H1 (cell line): ENCODE results near the gene RPL22L1. TPM values are rescaled to one million over a fixed set of nuclear protein-coding genes. Genes with fewer than 3 reads are reported as not detected.
A peak's percentile ranks its signal among the peaks of the same experiment; 100 is the strongest.
"Not testable (repeated sequence)": the region's sequence is repeated elsewhere in the genome, so short reads cannot be mapped to it uniquely, and the experiment has no call there.

Source experiments
- CTCF ChIA-PET: fragments of 300-600 bp; sonication (Branson Sonifier 250); formaldehyde crosslinking; loops from one replicate; lab custom pipeline; 2021; ENCODE audit not compliant: partially characterized antibody; lab: Charles Lee
- POLR2A ChIA-PET: fragments of 300-600 bp; sonication (Branson Sonifier 250); formaldehyde crosslinking; loops from one replicate; lab custom pipeline; 2021; ENCODE audit warnings: inconsistent platforms; ENCODE audit not compliant: partially characterized antibody; lab: Charles Lee
- DNase-seq, 2 experiments: peaks; one replicate each; pipeline versions ENCODE4 v3.0.0 to v3.0.0-alpha.2; 2010 to 2022; ENCODE audit warnings: low spot score in 2 of 2, low read depth in 1 of 2, mixed read lengths in 1 of 2
- FAIRE-seq: peaks from 2 replicates; lab custom pipeline; 2011; peaks lifted over from hg19 to GRCh38; lab: Jason Lieb, UNC
- H2AFZ ChIP-seq: 2 replicates; pipeline ENCODE4 v1.8.1; 2012; ENCODE audit warnings: low read length, inconsistent platforms
- H2AK5ac ChIP-seq: 2 replicates; pipeline ENCODE4 v1.6.1; 2013; ENCODE audit warnings: low read depth, low read length
- H2BK120ac ChIP-seq: replicated peaks from 2 replicates; pipeline ENCODE3; 2013; ENCODE audit warnings: low read depth, low read length, inconsistent platforms
- H2BK12ac ChIP-seq: 2 replicates; pipeline ENCODE4 v1.6.1; 2013; ENCODE audit warnings: low read depth, low read length
- H2BK15ac ChIP-seq: 2 replicates; pipeline ENCODE4 v1.6.1; 2013; ENCODE audit warnings: low read length
- H2BK20ac ChIP-seq: 2 replicates; pipeline ENCODE4 v1.6.1; 2013; ENCODE audit warnings: low read length
- H2BK5ac ChIP-seq: 2 replicates; pipeline ENCODE4 v1.6.1; 2013; ENCODE audit warnings: low read depth, low read length
- H3K14ac ChIP-seq: 2 replicates; pipeline ENCODE4 v1.6.1; 2013; ENCODE audit warnings: inconsistent platforms; ENCODE audit not compliant: insufficient read length
- H3K18ac ChIP-seq: 2 replicates; pipeline ENCODE4 v1.6.1; 2013; ENCODE audit warnings: low read length; ENCODE audit errors: extremely low read depth
- H3K23ac ChIP-seq: 2 replicates; pipeline ENCODE4 v1.6.1; 2013; ENCODE audit warnings: inconsistent platforms; ENCODE audit not compliant: insufficient read length
- H3K23me2 ChIP-seq: 2 replicates; pipeline ENCODE4 v1.6.1; 2013; ENCODE audit warnings: low read depth, low read length
- H3K27ac ChIP-seq: 2 replicates; pipeline ENCODE4 v1.6.1; 2011; ENCODE audit warnings: low read depth, low read length, inconsistent platforms
- H3K27me3 ChIP-seq, 4 experiments: replicated peaks in 1 of 4; 1 replicate in 1 of 4; 2 replicates in 3 of 4; pipeline versions ENCODE4 v1.6.1 to v1.8.1; 2011 to 2013; ENCODE audit warnings: low read length in 3 of 4, mild to moderate bottlenecking in 3 of 4, inconsistent platforms in 2 of 4, mixed read lengths in 2 of 4, moderate library complexity in 1 of 4; ENCODE audit not compliant: control insufficient read depth in 3 of 4, insufficient read depth in 3 of 4; ENCODE audit errors: extremely low read depth in 1 of 4
- H3K36me3 ChIP-seq, 4 experiments: 2 replicates each; pipeline versions ENCODE4 v1.6.1 to v1.8.1; 2011 to 2013; ENCODE audit warnings: mild to moderate bottlenecking in 4 of 4, low read length in 3 of 4, moderate library complexity in 2 of 4, control low read depth in 1 of 4, inconsistent platforms in 1 of 4; ENCODE audit not compliant: insufficient read depth in 4 of 4, control insufficient read depth in 2 of 4
- H3K4ac ChIP-seq: replicated peaks from 2 replicates; pipeline ENCODE3; 2013; ENCODE audit warnings: low read length, low read depth, mixed read lengths, inconsistent platforms; ENCODE audit not compliant: insufficient read length
- H3K4me1 ChIP-seq, 4 experiments: replicated peaks in 1 of 4; 1 replicate in 1 of 4; 2 replicates in 3 of 4; pipeline versions ENCODE4 v1.6.1 to v1.8.1; 2011 to 2013; ENCODE audit warnings: low read length in 3 of 4, inconsistent platforms in 2 of 4, mixed read lengths in 1 of 4; ENCODE audit not compliant: insufficient read depth in 4 of 4, control insufficient read depth in 3 of 4
- H3K4me2 ChIP-seq, 2 experiments: 2 replicates each; pipeline versions ENCODE4 v1.6.1 to v1.8.1; 2011 to 2013; ENCODE audit warnings: low read depth in 2 of 2, low read length in 2 of 2, control low read depth in 1 of 2, inconsistent platforms in 1 of 2, mild to moderate bottlenecking in 1 of 2; ENCODE audit not compliant: insufficient read depth in 1 of 2
- H3K4me3 ChIP-seq, 4 experiments: fragments of 200-600, 300-600 bp in 1 of 4; sonication (generic), shearing (Covaris generic), sonication (Bioruptor Twin) in 1 of 4; 2 replicates each; pipeline versions ENCODE4 v1.5.1 to v1.8.1; 2011 to 2016; ENCODE audit warnings: low read length in 4 of 4, low read depth in 3 of 4, control low read depth in 2 of 4, inconsistent platforms in 2 of 4, mild to moderate bottlenecking in 2 of 4, mixed read lengths in 1 of 4, moderate library complexity in 1 of 4; ENCODE audit not compliant: insufficient read depth in 2 of 4; ENCODE audit errors: extremely low read depth in 1 of 4
- H3K56ac ChIP-seq: replicated peaks from 2 replicates; pipeline ENCODE3; 2013; ENCODE audit warnings: low read depth, mild to moderate bottlenecking, mixed read lengths, low read length, inconsistent platforms; ENCODE audit not compliant: insufficient read length
- H3K79me1 ChIP-seq: 2 replicates; pipeline ENCODE4 v1.6.1; 2013; ENCODE audit warnings: low read depth, low read length, control low read depth
- H3K79me2 ChIP-seq, 2 experiments: 2 replicates each; pipeline versions ENCODE4 v1.6.1 to v1.8.1; 2012 to 2013; ENCODE audit warnings: low read length in 2 of 2, mild to moderate bottlenecking in 2 of 2, inconsistent platforms in 1 of 2; ENCODE audit not compliant: insufficient read depth in 2 of 2, control insufficient read depth in 1 of 2
- H3K9ac ChIP-seq, 4 experiments: replicated peaks in 1 of 4; 1 replicate in 1 of 4; 2 replicates in 3 of 4; pipeline versions ENCODE4 v1.6.1 to v1.8.1; 2011 to 2013; ENCODE audit warnings: low read depth in 3 of 4, low read length in 3 of 4, control low read depth in 2 of 4, mild to moderate bottlenecking in 2 of 4, moderate library complexity in 2 of 4, inconsistent platforms in 1 of 4; ENCODE audit errors: extremely low read depth in 1 of 4
- H3K9me3 ChIP-seq, 2 experiments: 2 replicates each; pipeline versions ENCODE4 v1.6.1 to v1.8.1; 2012 to 2013; ENCODE audit warnings: mild to moderate bottlenecking in 2 of 2, moderate library complexity in 2 of 2, control low read depth in 1 of 2, inconsistent platforms in 1 of 2, low read depth in 1 of 2, low read length in 1 of 2, mixed read lengths in 1 of 2; ENCODE audit not compliant: insufficient read depth in 2 of 2
- H4K20me1 ChIP-seq, 2 experiments: replicated peaks in 1 of 2; 2 replicates each; pipeline versions ENCODE3 to v1.8.1; 2011 to 2013; ENCODE audit warnings: inconsistent platforms in 2 of 2, low read length in 2 of 2, mild to moderate bottlenecking in 1 of 2; ENCODE audit not compliant: insufficient read depth in 2 of 2, control insufficient read depth in 1 of 2
- H4K5ac ChIP-seq: 2 replicates; pipeline ENCODE4 v1.6.1; 2013; ENCODE audit warnings: low read length, low read depth, mixed read lengths, inconsistent platforms; ENCODE audit not compliant: insufficient read length
- H4K8ac ChIP-seq: 2 replicates; pipeline ENCODE4 v1.8.0; 2013; ENCODE audit warnings: mild to moderate bottlenecking, moderate library complexity, low read length, inconsistent platforms; ENCODE audit not compliant: insufficient read depth; ENCODE audit errors: extremely low read depth
- H4K91ac ChIP-seq: replicated peaks from 2 replicates; pipeline ENCODE3; 2013; ENCODE audit warnings: low read length, mixed read lengths, inconsistent platforms; ENCODE audit not compliant: insufficient read length
- WGBS, 2 experiments: shearing (Covaris generic) in 1 of 2; methylation state at CpG; one replicate each; pipeline versions ENCODE4 v1.1.6 to v1.1.7; 2013 to 2015; ENCODE audit warnings: low lambda C conversion rate in 2 of 2, mixed read lengths in 2 of 2, inconsistent platforms in 1 of 2, low coverage in 1 of 2, missing lambda C conversion rate in 1 of 2; ENCODE audit not compliant: insufficient replicate concordance in 2 of 2, insufficient coverage in 1 of 2, insufficient read length in 1 of 2; ENCODE audit errors: extremely low coverage in 1 of 2, missing lambda C conversion rate in 1 of 2; 5-methylcytosine and 5-hydroxymethylcytosine counted together
- polyA plus RNA-seq, 7 experiments: library from polyadenylated mRNA; depleted of rRNA in 3 of 7; stranded (reverse) in 5 of 7; unstranded in 2 of 7; fragments of >200 nt in 5 of 7; fragments of 200-250 nt in 2 of 7; gene quantifications; 1 replicate in 5 of 7; 2 replicates in 1 of 7; 4 replicates in 1 of 7; pipeline versions ENCODE4 v1.2.1 to v1.2.3, GENCODE V29; 2011 to 2013; ENCODE audit warnings: missing spikeins in 2 of 7, mixed read lengths in 2 of 7
- total RNA-seq: library from RNA; stranded (reverse); fragmentation: NEBNext Ultra II Directional; extraction: Animal tissue kit (Norgen Biotek cat#: 25700); gene quantifications from 2 replicates; pipeline ENCODE4 v1.2.1, GENCODE V29; 2021

RPL22L1 gene
- total and polyA plus RNA-seq, 2 of the 8 experiments (the other 6 are each of a cell fraction or from before 2014, with no cell fraction given) = 99.9 to 280 TPM

GRCh38 chr3:170823562-170823961, 46.4 kb downstream of the RPL22L1 start:
- FAIRE-seq, H3K9ac ChIP-seq: not testable (repeated sequence)
- CTCF ChIA-PET = interaction anchor here (0.9 to 1.5 kb wide), 4 partner anchors 10 to 14 kb away, joined by 3 to 5 read pairs (median 3); no protein-coding TSS in a partner anchor

DNA sequence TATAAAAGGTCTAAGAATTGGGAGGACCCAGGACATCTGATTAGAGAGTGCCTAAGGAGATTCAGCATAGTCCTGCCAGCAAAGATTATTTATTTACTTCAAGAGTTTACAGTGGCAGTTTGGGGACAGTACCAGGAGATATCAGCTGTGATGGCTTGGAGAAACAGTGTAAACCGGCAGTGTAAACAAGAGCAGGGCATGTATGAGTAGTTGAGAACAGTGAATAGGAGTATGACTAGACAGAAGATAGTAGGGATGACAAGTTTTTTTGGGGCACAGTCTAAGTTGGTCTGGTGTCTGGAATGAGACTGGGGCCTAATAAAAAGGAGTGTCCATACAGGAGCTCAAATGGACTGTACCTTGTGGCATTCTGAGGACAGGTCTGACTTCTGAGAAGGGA, 51.7 kb downstream of the RPL22L1 start:
- H2BK15ac ChIP-seq, H3K9me3 ChIP-seq, H3K79me1 ChIP-seq, H2AFZ ChIP-seq, FAIRE-seq, H2AK5ac ChIP-seq, H3K79me2 ChIP-seq, H3K18ac ChIP-seq, H3K4me3 ChIP-seq, H3K4me2 ChIP-seq, H4K5ac ChIP-seq, DNase-seq, H3K9ac ChIP-seq, CTCF ChIA-PET, H3K23me2 ChIP-seq, H3K36me3 ChIP-seq, H3K4ac ChIP-seq, H4K20me1 ChIP-seq, H3K56ac ChIP-seq, H2BK120ac ChIP-seq, POLR2A ChIA-PET, H3K14ac ChIP-seq, H2BK12ac ChIP-seq, H3K23ac ChIP-seq, H4K8ac ChIP-seq, H2BK20ac ChIP-seq, H3K27ac ChIP-seq, H4K91ac ChIP-seq, H3K27me3 ChIP-seq: not testable (repeated sequence)
- H2BK5ac ChIP-seq = peak overlapping the region; percentile 78; the same call in 1 of the 2 replicates
- 83% methylated on average over 1 of the region's 1 CpG; no CpG with 5 or more reads in 1 of the 2 experiments for WGBS, 2 experiments
- H3K4me1 ChIP-seq = peaks cover 1 to 13% (median 7%) of the 10 kb centered on the region in 4 experiments

More at GRCh38 chr3:170823562-170823961, 46.4 kb downstream of the RPL22L1 start:
- H4K8ac ChIP-seq, H3K4ac ChIP-seq, H4K91ac ChIP-seq, H3K4me1 ChIP-seq, H2BK120ac ChIP-seq, H4K20me1 ChIP-seq, H4K5ac ChIP-seq, H3K27me3 ChIP-seq, H3K56ac ChIP-seq, H3K18ac ChIP-seq, H2AK5ac ChIP-seq, H3K4me2 ChIP-seq, H3K36me3 ChIP-seq, H3K14ac ChIP-seq, H2AFZ ChIP-seq, H2BK15ac ChIP-seq, H3K27ac ChIP-seq, H2BK5ac ChIP-seq, H3K9me3 ChIP-seq, H2BK12ac ChIP-seq, H3K23me2 ChIP-seq, H3K79me1 ChIP-seq, H2BK20ac ChIP-seq, POLR2A ChIA-PET, H3K79me2 ChIP-seq, DNase-seq, H3K4me3 ChIP-seq, H3K23ac ChIP-seq: not testable (repeated sequence)
- WGBS, 2 experiments = 92% methylated on average over 2 of the region's 2 CpGs; no CpG with 5 or more reads in 1 of the 2 experiments
